WERI-Rb-1 (cell line): Measurements from ENCODE around the gene CHAD.
"Not testable (repeated sequence)": the region's sequence is repeated elsewhere in the genome, so short reads cannot be mapped to it uniquely, and the experiment has no call there.

Source experiments
- DNase-seq: peaks from one replicate; pipeline ENCODE4 v3.0.0-alpha.2; 2020
- H3K27ac ChIP-seq: fragments of 250-450 bp; sonication (Bioruptor Pico); 2 replicates; pipeline ENCODE4 v1.5.1; 2020; ENCODE audit warnings: mild to moderate bottlenecking, moderate library complexity
- H3K27me3 ChIP-seq: fragments of 250-450 bp; sonication (Bioruptor Pico); 2 replicates; pipeline ENCODE4 v1.5.1; 2021; ENCODE audit warnings: mild to moderate bottlenecking, low read depth, moderate library complexity; ENCODE audit not compliant: insufficient read depth, severe bottlenecking
- H3K36me3 ChIP-seq: fragments of 250-450 bp; sonication (Bioruptor Pico); 2 replicates; pipeline ENCODE4 v1.5.1; 2020; ENCODE audit warnings: mild to moderate bottlenecking, moderate library complexity
- H3K4me3 ChIP-seq: 2 replicates; pipeline ENCODE4 v1.5.1; 2011; ENCODE audit warnings: low read depth, mild to moderate bottlenecking, control low read depth, low read length
- H3K9me3 ChIP-seq: fragments of 250-450 bp; sonication (Bioruptor Pico); 2 replicates; pipeline ENCODE4 v1.5.1; 2021; ENCODE audit warnings: mild to moderate bottlenecking, moderate library complexity; ENCODE audit not compliant: severe bottlenecking
- CTCF ChIP-seq: IDR thresholded peaks from 2 replicates; pipeline ENCODE4 v1.5.1; 2011; ENCODE audit warnings: low read depth, mild to moderate bottlenecking, control low read depth, inconsistent platforms, low read length

Gene CHAD

DNA sequence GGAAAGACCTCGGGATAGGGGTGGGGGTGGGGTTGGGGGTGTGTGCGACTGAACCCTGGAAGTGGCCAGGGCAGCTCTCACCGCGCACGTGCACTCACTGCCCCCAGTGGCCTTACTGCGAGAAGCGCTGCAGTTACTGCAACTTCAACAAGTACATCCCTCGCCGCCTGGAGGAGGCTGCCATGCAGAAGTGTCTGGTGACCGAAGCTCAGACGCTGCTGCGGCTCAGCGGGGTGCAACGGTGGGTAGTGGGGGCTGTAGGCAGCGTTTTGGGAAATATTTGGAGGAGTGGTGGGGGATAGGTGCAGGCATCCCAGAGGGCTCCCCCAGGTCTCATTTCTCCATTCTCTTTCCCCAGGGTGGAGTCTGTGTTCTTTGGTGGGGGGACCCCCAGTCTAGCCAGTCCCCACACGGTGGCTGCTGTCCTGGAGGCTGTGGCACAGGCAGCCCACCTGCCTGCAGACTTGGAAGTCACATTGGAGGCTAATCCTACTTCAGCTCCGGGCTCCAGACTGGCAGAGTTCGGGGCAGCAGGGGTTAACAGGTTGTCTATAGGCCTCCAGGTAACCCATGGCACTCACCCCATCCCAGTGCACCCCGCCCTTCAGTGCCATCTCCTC is 11.0 kb upstream of the CHAD start:
- peak; percentile 96 for DNase-seq
- no peaks in the 10 kb centered on the region for H3K9me3 ChIP-seq
- no peak overlapping the region for H3K27ac ChIP-seq
- H3K4me3 ChIP-seq = peak overlapping the region; percentile 93
- peaks cover under 1% of the 10 kb centered on the region for H3K36me3 ChIP-seq
- peak; percentile 95 for TF ChIP-seq CTCF
- no peaks in the 10 kb centered on the region for H3K27me3 ChIP-seq

DNA sequence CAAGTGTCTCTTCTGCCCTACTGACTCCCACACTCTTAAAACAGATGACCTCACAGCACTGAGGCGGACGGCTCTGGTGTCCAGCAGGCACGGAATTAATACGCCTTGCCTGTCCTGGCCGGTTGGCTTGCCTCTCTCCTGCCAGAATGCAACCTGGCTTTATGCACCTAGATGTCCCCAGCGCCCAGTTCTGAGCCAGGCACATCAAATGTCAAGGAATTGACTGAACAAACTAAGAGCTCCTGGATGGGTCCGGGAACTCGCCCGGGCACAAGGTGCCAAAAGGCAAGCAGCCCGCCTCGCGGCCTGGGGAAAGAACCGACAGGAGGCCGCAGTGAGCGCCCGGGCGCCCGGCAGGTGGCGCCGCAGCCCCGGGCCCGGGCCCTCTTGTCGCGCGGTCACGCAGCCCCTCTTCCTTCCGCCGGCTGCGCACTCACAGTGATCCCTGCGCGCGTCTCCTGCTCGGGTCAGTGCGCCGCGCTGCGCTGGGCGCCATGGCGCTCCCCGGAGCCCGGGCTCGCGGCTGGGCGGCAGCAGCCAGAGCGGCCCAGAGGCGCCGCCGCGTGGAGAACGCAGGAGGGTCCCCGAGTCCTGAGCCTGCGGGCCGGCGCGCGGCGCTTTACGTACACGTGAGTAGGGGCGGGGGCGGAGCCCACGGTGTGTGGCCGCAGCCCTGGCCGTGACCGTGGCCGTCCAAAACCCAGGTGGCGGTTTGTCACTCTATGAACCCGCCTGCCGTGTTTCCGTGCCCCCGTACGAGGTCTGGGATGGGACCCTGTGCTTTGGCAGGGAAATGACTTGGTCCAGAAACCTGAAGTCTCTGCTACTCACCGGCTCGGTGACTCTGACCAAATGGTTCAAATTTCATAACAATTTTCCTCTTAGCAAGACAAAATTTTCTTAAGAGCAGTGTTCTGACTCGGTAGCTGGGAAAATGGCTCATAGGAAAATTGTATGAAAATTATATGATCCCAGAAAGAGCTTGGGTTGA is 10.0 kb upstream of the CHAD start, which contains the start of gene RSAD1:
TSS of gene RSAD1 (plus strand) at position 470 of the 991 bp plus-strand sequence. CDS start at position 495, 25 bp downstream.
- H3K4me3 ChIP-seq = peak within 1 kb of the TSS; percentile 93
- no peaks in the 10 kb centered on the region; the same call in 1 of the 2 replicates for H3K36me3 ChIP-seq
- no peaks in the 10 kb centered on the region for H3K27me3 ChIP-seq
- DNase-seq = peak; percentile 95
- H3K27ac ChIP-seq = peak within 1 kb of the TSS; percentile 93
- H3K9me3 ChIP-seq = no peaks in the 10 kb centered on the region
- peak; percentile 92 for TF ChIP-seq CTCF

DNA sequence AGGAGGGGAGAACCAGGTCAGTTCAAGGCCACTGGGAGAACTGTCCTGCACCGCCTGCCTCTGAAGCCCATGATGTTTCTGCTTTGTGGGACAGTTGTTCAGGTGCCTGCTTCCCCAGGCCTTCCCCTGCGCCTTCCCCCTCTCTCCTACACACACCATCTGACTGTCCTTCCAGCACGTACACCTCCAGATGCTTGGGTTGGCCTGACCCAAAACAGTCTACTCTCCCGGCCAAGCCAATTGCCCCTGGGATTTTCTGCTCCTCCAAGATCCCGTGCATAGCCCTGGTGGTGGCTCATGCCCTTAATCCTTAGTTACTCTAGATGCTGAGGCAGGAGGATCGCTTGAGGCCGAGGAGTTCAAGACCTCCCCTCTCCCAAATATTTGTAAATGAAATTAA is 9.3 kb upstream of the CHAD start:
- no peak for DNase-seq
- H3K4me3 ChIP-seq = peak overlapping the region; percentile 93
- H3K9me3 ChIP-seq = no peaks in the 10 kb centered on the region
- TF ChIP-seq CTCF = no peak
- no peaks in the 10 kb centered on the region for H3K27me3 ChIP-seq
- no peaks in the 10 kb centered on the region; the same call in 1 of the 2 replicates for H3K36me3 ChIP-seq
- H3K27ac ChIP-seq = peak overlapping the region; percentile 93

- no peaks in the 10 kb centered on the region; the same call in 1 of the 2 replicates for H3K36me3 ChIP-seq
- H3K27ac ChIP-seq = no peak overlapping the region
- TF ChIP-seq CTCF = no peak
- DNase-seq = no peak
- no peaks in the 10 kb centered on the region for H3K9me3 ChIP-seq
- H3K4me3 ChIP-seq = no peak overlapping the region
- H3K27me3 ChIP-seq = no peaks in the 10 kb centered on the region
These were observed 8.1 kb upstream of the CHAD start for GRCh38 chr17:50476545-50477315.

DNA sequence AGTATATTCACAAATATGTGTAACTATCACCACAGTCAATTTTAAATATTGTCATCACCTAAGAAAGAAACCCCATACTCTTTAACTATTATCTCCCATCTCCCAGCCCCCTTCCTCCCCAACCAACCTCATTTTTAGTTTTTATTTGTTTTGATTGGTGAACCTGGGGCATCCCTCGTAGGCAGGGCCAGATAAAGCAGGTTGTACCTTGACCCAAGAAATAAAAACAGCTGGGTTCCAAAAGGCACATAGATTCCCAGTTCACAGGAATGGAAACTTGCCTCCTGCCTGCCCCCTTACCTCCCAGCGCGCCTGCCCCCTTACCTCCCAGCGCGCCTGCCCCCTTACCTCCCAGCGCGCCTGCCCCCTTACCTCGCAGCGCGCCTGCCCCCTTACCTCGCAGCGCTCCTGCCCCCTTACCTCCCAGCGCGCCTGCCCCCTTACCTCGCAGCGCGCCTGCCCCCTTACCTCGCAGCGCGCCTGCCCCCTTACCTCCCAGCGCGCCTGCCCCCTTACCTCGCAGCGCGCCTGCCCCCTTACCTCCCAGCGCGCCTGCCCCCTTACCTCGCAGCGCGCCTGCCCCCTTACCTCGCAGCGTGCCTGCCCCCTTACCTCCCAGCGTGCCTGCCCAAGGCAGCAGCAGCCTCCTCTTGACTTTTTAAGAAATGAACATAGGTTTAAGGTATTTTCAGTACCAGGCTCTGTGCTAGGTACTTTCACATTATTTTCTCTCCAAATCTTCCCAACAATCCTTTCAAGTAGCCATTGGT is 7.3 kb upstream of the CHAD start:
- DNase-seq, H3K27ac ChIP-seq, H3K9me3 ChIP-seq, H3K4me3 ChIP-seq, H3K36me3 ChIP-seq, H3K27me3 ChIP-seq: not testable (repeated sequence)
